Measurements from ENCODE around the gene NEK6. TPM values are rescaled to one million over a fixed set of nuclear protein-coding genes. Genes with fewer than 3 reads are reported as not detected.

Gene NEK6
- total RNA-seq, 6 donors from 2014 or later: 33.8 to 144 (median 59.7) TPM

GRCh38 chr9:124270504-124271335 is 13.0 kb downstream of the NEK6 start:
- Histone ChIP-seq H3K27me3 (no peaks in the 10 kb centered on the region), H3K4me3 (no peak overlapping the region), H3K36me3 (no peaks in the 10 kb centered on the region), H3K4me1 (peaks cover 52 to 82% (median 65%) of the 10 kb centered on the region in 4 donors), H3K9me3 (no peaks in the 10 kb centered on the region), H3K27ac (peak overlapping the region; percentile 50 to 78 (median 66))
- DNase-seq (peak in 1 of 2 donors; percentile 86), ATAC-seq (ENCODE audit: low FRiP score in 2 of 2) (peak; percentile 62 to 63)
- TF ChIP-seq POLR2AphosphoS5 (IDR thresholded peaks at IDR 0.05) (peak; percentile 61 to 70), POLR2A (IDR thresholded peaks at IDR 0.05) (no peak), CTCF (IDR thresholded peaks at IDR 0.05) (no peak), EP300 (IDR thresholded peaks at IDR 0.05) (peak in 1 of 4 donors; percentile 54)
- WGBS, 2 donors: 38 to 69% methylated on average over 5 to 14 of the region's 14 CpGs

GRCh38 chr9:124271660-124272059 is 13.9 kb downstream of the NEK6 start:
- no peak for ATAC-seq (ENCODE audit: low FRiP score in 2 of 2)

GRCh38 chr9:124272118-124272517 is 14.4 kb downstream of the NEK6 start:
- 95 to 98% methylated on average over 5 to 7 of the region's 7 CpGs for WGBS, 2 donors
- H3K27me3 ChIP-seq: no peaks in the 10 kb centered on the region
- H3K4me1 ChIP-seq: peaks cover 41 to 72% (median 52%) of the 10 kb centered on the region in 4 donors
- H3K4me3 ChIP-seq: no peak overlapping the region
- DNase-seq: no peak
- TF ChIP-seq POLR2AphosphoS5 (IDR thresholded peaks at IDR 0.05) (no peak), POLR2A (IDR thresholded peaks at IDR 0.05) (no peak), CTCF (IDR thresholded peaks at IDR 0.05) (no peak), EP300 (IDR thresholded peaks at IDR 0.05) (no peak)
- H3K9me3 ChIP-seq: no peaks in the 10 kb centered on the region
- H3K36me3 ChIP-seq: no peaks in the 10 kb centered on the region
- peak overlapping the region in 1 of 4 donors; percentile 72 for H3K27ac ChIP-seq
- ATAC-seq (ENCODE audit: low FRiP score in 2 of 2): no peak

More at GRCh38 chr9:124271660-124272059, 13.9 kb downstream of the NEK6 start:
- Histone ChIP-seq H3K27me3 (no peaks in the 10 kb centered on the region), H3K9me3 (no peaks in the 10 kb centered on the region), H3K4me3 (no peak overlapping the region), H3K36me3 (no peaks in the 10 kb centered on the region), H3K27ac (peak overlapping the region in 2 of 4 donors; percentile 72 to 78), H3K4me1 (peaks cover 46 to 73% (median 57%) of the 10 kb centered on the region in 4 donors)
- DNase-seq: no peak
- no peak for TF ChIP-seq POLR2AphosphoS5 (IDR thresholded peaks at IDR 0.05)
- no peak for TF ChIP-seq EP300 (IDR thresholded peaks at IDR 0.05)
- TF ChIP-seq CTCF (IDR thresholded peaks at IDR 0.05): no peak
- no peak for TF ChIP-seq POLR2A (IDR thresholded peaks at IDR 0.05)
- WGBS, 2 donors: 53 to 73% methylated on average over 3 to 7 of the region's 7 CpGs

GRCh38 chr9:124272979-124273378 is 15.2 kb downstream of the NEK6 start:
- DNase-seq (no peak), ATAC-seq (ENCODE audit: low FRiP score in 2 of 2) (no peak)
- no peaks in the 10 kb centered on the region for H3K36me3 ChIP-seq
- peak overlapping the region in 1 of 4 donors; percentile 43 for H3K27ac ChIP-seq
- TF ChIP-seq CTCF (IDR thresholded peaks at IDR 0.05) (no peak), EP300 (IDR thresholded peaks at IDR 0.05) (no peak), POLR2A (IDR thresholded peaks at IDR 0.05) (no peak), POLR2AphosphoS5 (IDR thresholded peaks at IDR 0.05) (no peak)
- no peaks in the 10 kb centered on the region for H3K9me3 ChIP-seq
- peaks cover 32 to 72% (median 48%) of the 10 kb centered on the region in 4 donors for H3K4me1 ChIP-seq
- no peak overlapping the region for H3K4me3 ChIP-seq
- 84 to 86% methylated on average over 6 to 9 of the region's 9 CpGs for WGBS, 2 donors
- H3K27me3 ChIP-seq: no peaks in the 10 kb centered on the region

All from upper lobe of left lung (tissue), 6 donors.